HEK293 (cell line): ENCODE results near the gene BCOR.

Source experiments
- HOXA7 ChIP-seq: sonication (generic); formaldehyde crosslinking; IDR thresholded peaks from 2 replicates; pipeline ENCODE4 v1.8.1; 2022; ENCODE audit warnings: missing genetic modification reagents, borderline replicate concordance
- KLF17 ChIP-seq: fragments of 450-650 bp; formaldehyde crosslinking; IDR thresholded peaks from 2 replicates; pipeline ENCODE4 v1.5.1; 2016; ENCODE audit warnings: missing biosample characterization, missing genetic modification characterization
- KLF9 ChIP-seq: fragments of 450-650 bp; formaldehyde crosslinking; IDR thresholded peaks from 2 replicates; pipeline ENCODE4 v1.5.1; 2016; ENCODE audit warnings: missing biosample characterization, missing genetic modification characterization, low read depth
- PRDM1 ChIP-seq: fragments of 450-650 bp; formaldehyde crosslinking; IDR thresholded peaks from 2 replicates; pipeline ENCODE4; 2016; ENCODE audit warnings: missing biosample characterization, missing genetic modification characterization
- SCRT2 ChIP-seq: fragments of 450-650 bp; formaldehyde crosslinking; IDR thresholded peaks from 2 replicates; pipeline ENCODE4 v1.5.1; 2016; ENCODE audit warnings: missing biosample characterization, missing genetic modification characterization
- SP2 ChIP-seq: fragments of 450-650 bp; formaldehyde crosslinking; IDR thresholded peaks from 2 replicates; pipeline ENCODE4 v1.5.1; 2016; ENCODE audit warnings: missing biosample characterization, missing genetic modification characterization
- TRIM28 ChIP-seq: IDR thresholded peaks from 2 replicates; pipeline ENCODE4 v1.6.1; 2011; ENCODE audit warnings: low read length, control low read depth, borderline replicate concordance
- WT1 ChIP-seq: fragments of 450-650 bp; formaldehyde crosslinking; IDR thresholded peaks from 2 replicates; pipeline ENCODE4 v1.5.1; 2016; ENCODE audit warnings: missing biosample characterization, missing genetic modification characterization
- ZBTB17 ChIP-seq: fragments of 450-650 bp; formaldehyde crosslinking; IDR thresholded peaks from 2 replicates; pipeline ENCODE4 v1.5.1; 2016; ENCODE audit warnings: missing biosample characterization, missing genetic modification characterization
- ZBTB20 ChIP-seq: fragments of 450-650 bp; formaldehyde crosslinking; IDR thresholded peaks from 2 replicates; pipeline ENCODE4 v1.5.1; 2016; ENCODE audit warnings: missing biosample characterization, missing genetic modification characterization
- ZBTB49 ChIP-seq: fragments of 450-650 bp; formaldehyde crosslinking; IDR thresholded peaks from 2 replicates; pipeline ENCODE4 v1.5.1; 2016; ENCODE audit warnings: missing biosample characterization, missing genetic modification characterization, low read depth
- ZFP69B ChIP-seq: fragments of 450-650 bp; formaldehyde crosslinking; IDR thresholded peaks from 2 replicates; pipeline ENCODE4 v1.5.1; 2016; ENCODE audit warnings: missing biosample characterization, missing genetic modification characterization
- ZNF175 ChIP-seq: fragments of 450-650 bp; formaldehyde crosslinking; IDR thresholded peaks from 2 replicates; pipeline ENCODE4 v1.5.1; 2016; ENCODE audit warnings: missing biosample characterization, missing genetic modification characterization
- ZNF184 ChIP-seq: fragments of 450-650 bp; IDR thresholded peaks from 2 replicates; pipeline ENCODE4 v1.5.1; 2018; ENCODE audit warnings: missing biosample characterization, mild to moderate bottlenecking, missing genetic modification characterization
- ZNF24 ChIP-seq: fragments of 450-650 bp; formaldehyde crosslinking; IDR thresholded peaks from 2 replicates; pipeline ENCODE4 v1.5.1; 2016; ENCODE audit warnings: missing biosample characterization, missing genetic modification characterization
- ZNF280D ChIP-seq: fragments of 450-650 bp; formaldehyde crosslinking; IDR thresholded peaks from 2 replicates; pipeline ENCODE4 v1.5.1; 2016; ENCODE audit warnings: missing biosample characterization, missing genetic modification characterization
- ZNF391 ChIP-seq: fragments of 450-650 bp; formaldehyde crosslinking; IDR thresholded peaks from 2 replicates; pipeline ENCODE4 v1.5.1; 2016; ENCODE audit warnings: low read depth, missing biosample characterization, missing genetic modification characterization, borderline replicate concordance
- ZNF398 ChIP-seq: fragments of 450-650 bp; formaldehyde crosslinking; IDR thresholded peaks from 2 replicates; pipeline ENCODE4 v1.5.1; 2017; ENCODE audit warnings: missing biosample characterization, missing genetic modification characterization
- ZNF521 ChIP-seq: fragments of 450-650 bp; formaldehyde crosslinking; IDR thresholded peaks from 2 replicates; pipeline ENCODE4 v1.5.1; 2017; ENCODE audit warnings: missing biosample characterization, mild to moderate bottlenecking, missing genetic modification characterization
- ZNF560 ChIP-seq: fragments of 450-650 bp; formaldehyde crosslinking; IDR thresholded peaks from 2 replicates; pipeline ENCODE4 v1.5.1; 2017; ENCODE audit warnings: missing biosample characterization, missing genetic modification characterization, borderline replicate concordance
- ZNF626 ChIP-seq: fragments of 450-650 bp; sonication (Bioruptor Pico); formaldehyde crosslinking; IDR thresholded peaks from 2 replicates; pipeline ENCODE4 v1.5.1; 2018; ENCODE audit warnings: missing biosample characterization, missing genetic modification characterization, inconsistent platforms
- ZNF639 ChIP-seq: fragments of 450-650 bp; formaldehyde crosslinking; IDR thresholded peaks from 2 replicates; pipeline ENCODE4 v1.5.1; 2016; ENCODE audit warnings: missing biosample characterization, missing genetic modification characterization
- ZNF747 ChIP-seq: fragments of 450-650 bp; formaldehyde crosslinking; IDR thresholded peaks from 2 replicates; pipeline ENCODE4 v1.5.1; 2016; ENCODE audit warnings: missing biosample characterization, missing genetic modification characterization
- ZNF777 ChIP-seq: fragments of 450-650 bp; formaldehyde crosslinking; IDR thresholded peaks from 2 replicates; pipeline ENCODE4 v1.5.1; 2017; ENCODE audit warnings: missing biosample characterization, missing genetic modification characterization, borderline replicate concordance
- ZXDB ChIP-seq: fragments of 450-650 bp; formaldehyde crosslinking; IDR thresholded peaks from 2 replicates; pipeline ENCODE4 v1.5.1; 2016; ENCODE audit warnings: missing biosample characterization, missing genetic modification characterization

The BCOR gene

GRCh38 chrX:40013266-40014195 lies 84.2 kb downstream of the BCOR start (continued):
- TF ChIP-seq ZNF398 = peak; percentile 77
- TF ChIP-seq ZNF24 = no peak
- no peak for TF ChIP-seq ZNF626 (tag by site-specific recombination)
- peak; percentile 72 for TF ChIP-seq ZBTB20
- TF ChIP-seq ZNF175 = no peak
- no peak for TF ChIP-seq ZNF777
- TF ChIP-seq KLF17 (tag by site-specific recombination) = peak; percentile 67; the same call in 1 of the 2 replicates
- peak; percentile 57 for TF ChIP-seq SP2 (tag by site-specific recombination)
- TF ChIP-seq ZFP69B = no peak
- TF ChIP-seq ZNF639 (tag by site-specific recombination) = no peak
- no peak for TF ChIP-seq SCRT2
- TF ChIP-seq TRIM28 = no peak
- no peak for TF ChIP-seq ZNF747 (tag by site-specific recombination)
- TF ChIP-seq ZNF560 (tag by site-specific recombination) = no peak
- TF ChIP-seq ZNF184 = no peak
- TF ChIP-seq ZBTB17 (tag by site-specific recombination) = no peak
- no peak for TF ChIP-seq ZNF521 (tag by site-specific recombination)
- peak; percentile 36; the same call in 1 of the 2 replicates for TF ChIP-seq ZXDB (tag by site-specific recombination)
- no peak for TF ChIP-seq KLF9 (tag by site-specific recombination)
- TF ChIP-seq PRDM1 (tag by site-specific recombination) = no peak
- TF ChIP-seq ZBTB49 = no peak
- no peak for TF ChIP-seq HOXA7 (CRISPR knock-in tag)
- peak; percentile 35 for TF ChIP-seq WT1 (tag by site-specific recombination)
- TF ChIP-seq ZNF280D = no peak
- TF ChIP-seq ZNF391 (tag by site-specific recombination) = no peak
